A549 (cell line): ENCODE results near the gene RNF34.

Source experiments
- CEBPB ChIP-seq, 2 experiments: fragments of >200 bp in 1 of 2; sonication (Bioruptor Twin) in 1 of 2; formaldehyde crosslinking in 1 of 2; IDR thresholded peaks; 2 replicates each; pipeline ENCODE4 v1.6.1; 2012 to 2016
- EHMT2 ChIP-seq: fragments of 200-600 bp; sonication (generic); IDR thresholded peaks from 2 replicates; pipeline ENCODE4 v1.6.1; 2016; ENCODE audit warnings: antibody characterized with exemption, low read depth, mild to moderate bottlenecking, moderate library complexity
- EP300 ChIP-seq, 2 experiments: fragments of >200 bp; sonication (Bioruptor Twin); formaldehyde crosslinking; IDR thresholded peaks; 2 replicates in 1 of 2; 3 replicates in 1 of 2; pipeline ENCODE4 v1.6.1; 2016 to 2017
- JUN ChIP-seq, 2 experiments: fragments of >200 bp; sonication (Bioruptor Twin); formaldehyde crosslinking; IDR thresholded peaks; 2 replicates in 1 of 2; 3 replicates in 1 of 2; pipeline ENCODE4 v1.6.1; 2016 to 2017
- MAZ ChIP-seq: fragments of 150-350 bp; IDR thresholded peaks from 2 replicates; pipeline ENCODE4 v1.6.1; 2014; ENCODE audit warnings: antibody characterized with exemption, low read depth, low read length, borderline replicate concordance
- NR3C1 ChIP-seq: fragments of >200 bp; sonication (Bioruptor Twin); formaldehyde crosslinking; IDR thresholded peaks from 3 replicates; pipeline ENCODE4 v1.6.1; 2017
- PHF8 ChIP-seq: fragments of 200-600 bp; sonication (generic); IDR thresholded peaks from 2 replicates; pipeline ENCODE4 v1.6.1; 2016; ENCODE audit warnings: low read depth, mild to moderate bottlenecking, antibody characterized with exemption, moderate library complexity, borderline replicate concordance
- POLR2A ChIP-seq: IDR thresholded peaks from 2 replicates; pipeline ENCODE4 v1.6.1; 2012; ENCODE audit warnings: mild to moderate bottlenecking, low read length
- POLR2AphosphoS2 ChIP-seq: conservative IDR thresholded peaks from 2 replicates; pipeline ENCODE4 v1.6.1; 2012; ENCODE audit warnings: low read length, improper control_type of control experiment, inconsistent platforms
- SMC3 ChIP-seq: fragments of >200 bp; sonication (Bioruptor Twin); formaldehyde crosslinking; IDR thresholded peaks from 3 replicates; pipeline ENCODE4 v1.6.1; 2018; ENCODE audit warnings: inconsistent platforms
- TF ChIP-seq, protein P1 (sequence below): fragments of >200 bp; sonication (Bioruptor Twin); formaldehyde crosslinking; IDR thresholded peaks from 3 replicates; pipeline ENCODE4 v1.5.1; 2016
- TF ChIP-seq, protein P2 (sequence below): fragments of 200-600 bp; sonication (generic); IDR thresholded peaks from 2 replicates; pipeline ENCODE4 v1.6.1; 2016; ENCODE audit warnings: antibody characterized with exemption, mild to moderate bottlenecking, moderate library complexity
- TF ChIP-seq, protein P3 (sequence below): fragments of 250-450 bp; sonication (Bioruptor Pico); IDR thresholded peaks from 2 replicates; pipeline ENCODE4 v1.5.0; 2021; ENCODE audit warnings: mild to moderate bottlenecking, moderate library complexity, borderline replicate concordance
- TF ChIP-seq, protein P4 (sequence below): fragments of 450-650 bp; IDR thresholded peaks from 2 replicates; pipeline ENCODE4 v1.6.1; 2014; ENCODE audit warnings: antibody characterized with exemption

DNA sequence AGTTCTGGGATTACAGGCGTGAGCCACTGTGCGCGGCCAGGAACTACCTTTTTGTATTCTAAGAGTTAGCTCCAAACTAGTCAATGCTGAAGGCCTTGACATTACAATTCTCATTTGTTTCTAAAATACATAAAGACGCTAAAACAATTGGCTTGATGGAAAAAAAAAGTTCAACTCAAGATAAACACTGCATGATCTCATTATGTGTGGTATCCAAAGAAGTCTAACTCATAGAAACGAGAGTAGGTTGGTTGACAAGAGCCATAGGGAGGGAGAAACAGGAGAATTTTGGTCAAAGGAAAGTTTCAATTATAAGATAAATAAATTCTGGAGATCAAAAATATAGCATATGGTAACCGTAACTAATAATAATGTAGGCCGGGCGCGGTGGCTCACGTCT, 20.0 kb upstream of the RNF34 start:
- TF ChIP-seq JUN (IDR thresholded peaks at IDR 0.05) (no peak), CEBPB (IDR thresholded peaks at IDR 0.05) (no peak), EP300 (IDR thresholded peaks at IDR 0.05) (no peak), MAZ (no peak), POLR2A (no peak), EHMT2 (no peak), NR3C1 (no peak), PHF8 (no peak), SMC3 (no peak), POLR2AphosphoS2 (no peak)
- TF ChIP-seq, protein P1, sequence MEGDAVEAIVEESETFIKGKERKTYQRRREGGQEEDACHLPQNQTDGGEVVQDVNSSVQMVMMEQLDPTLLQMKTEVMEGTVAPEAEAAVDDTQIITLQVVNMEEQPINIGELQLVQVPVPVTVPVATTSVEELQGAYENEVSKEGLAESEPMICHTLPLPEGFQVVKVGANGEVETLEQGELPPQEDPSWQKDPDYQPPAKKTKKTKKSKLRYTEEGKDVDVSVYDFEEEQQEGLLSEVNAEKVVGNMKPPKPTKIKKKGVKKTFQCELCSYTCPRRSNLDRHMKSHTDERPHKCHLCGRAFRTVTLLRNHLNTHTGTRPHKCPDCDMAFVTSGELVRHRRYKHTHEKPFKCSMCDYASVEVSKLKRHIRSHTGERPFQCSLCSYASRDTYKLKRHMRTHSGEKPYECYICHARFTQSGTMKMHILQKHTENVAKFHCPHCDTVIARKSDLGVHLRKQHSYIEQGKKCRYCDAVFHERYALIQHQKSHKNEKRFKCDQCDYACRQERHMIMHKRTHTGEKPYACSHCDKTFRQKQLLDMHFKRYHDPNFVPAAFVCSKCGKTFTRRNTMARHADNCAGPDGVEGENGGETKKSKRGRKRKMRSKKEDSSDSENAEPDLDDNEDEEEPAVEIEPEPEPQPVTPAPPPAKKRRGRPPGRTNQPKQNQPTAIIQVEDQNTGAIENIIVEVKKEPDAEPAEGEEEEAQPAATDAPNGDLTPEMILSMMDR = no peak
- TF ChIP-seq, protein P2, sequence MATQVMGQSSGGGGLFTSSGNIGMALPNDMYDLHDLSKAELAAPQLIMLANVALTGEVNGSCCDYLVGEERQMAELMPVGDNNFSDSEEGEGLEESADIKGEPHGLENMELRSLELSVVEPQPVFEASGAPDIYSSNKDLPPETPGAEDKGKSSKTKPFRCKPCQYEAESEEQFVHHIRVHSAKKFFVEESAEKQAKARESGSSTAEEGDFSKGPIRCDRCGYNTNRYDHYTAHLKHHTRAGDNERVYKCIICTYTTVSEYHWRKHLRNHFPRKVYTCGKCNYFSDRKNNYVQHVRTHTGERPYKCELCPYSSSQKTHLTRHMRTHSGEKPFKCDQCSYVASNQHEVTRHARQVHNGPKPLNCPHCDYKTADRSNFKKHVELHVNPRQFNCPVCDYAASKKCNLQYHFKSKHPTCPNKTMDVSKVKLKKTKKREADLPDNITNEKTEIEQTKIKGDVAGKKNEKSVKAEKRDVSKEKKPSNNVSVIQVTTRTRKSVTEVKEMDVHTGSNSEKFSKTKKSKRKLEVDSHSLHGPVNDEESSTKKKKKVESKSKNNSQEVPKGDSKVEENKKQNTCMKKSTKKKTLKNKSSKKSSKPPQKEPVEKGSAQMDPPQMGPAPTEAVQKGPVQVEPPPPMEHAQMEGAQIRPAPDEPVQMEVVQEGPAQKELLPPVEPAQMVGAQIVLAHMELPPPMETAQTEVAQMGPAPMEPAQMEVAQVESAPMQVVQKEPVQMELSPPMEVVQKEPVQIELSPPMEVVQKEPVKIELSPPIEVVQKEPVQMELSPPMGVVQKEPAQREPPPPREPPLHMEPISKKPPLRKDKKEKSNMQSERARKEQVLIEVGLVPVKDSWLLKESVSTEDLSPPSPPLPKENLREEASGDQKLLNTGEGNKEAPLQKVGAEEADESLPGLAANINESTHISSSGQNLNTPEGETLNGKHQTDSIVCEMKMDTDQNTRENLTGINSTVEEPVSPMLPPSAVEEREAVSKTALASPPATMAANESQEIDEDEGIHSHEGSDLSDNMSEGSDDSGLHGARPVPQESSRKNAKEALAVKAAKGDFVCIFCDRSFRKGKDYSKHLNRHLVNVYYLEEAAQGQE = no peak
- TF ChIP-seq, protein P3, sequence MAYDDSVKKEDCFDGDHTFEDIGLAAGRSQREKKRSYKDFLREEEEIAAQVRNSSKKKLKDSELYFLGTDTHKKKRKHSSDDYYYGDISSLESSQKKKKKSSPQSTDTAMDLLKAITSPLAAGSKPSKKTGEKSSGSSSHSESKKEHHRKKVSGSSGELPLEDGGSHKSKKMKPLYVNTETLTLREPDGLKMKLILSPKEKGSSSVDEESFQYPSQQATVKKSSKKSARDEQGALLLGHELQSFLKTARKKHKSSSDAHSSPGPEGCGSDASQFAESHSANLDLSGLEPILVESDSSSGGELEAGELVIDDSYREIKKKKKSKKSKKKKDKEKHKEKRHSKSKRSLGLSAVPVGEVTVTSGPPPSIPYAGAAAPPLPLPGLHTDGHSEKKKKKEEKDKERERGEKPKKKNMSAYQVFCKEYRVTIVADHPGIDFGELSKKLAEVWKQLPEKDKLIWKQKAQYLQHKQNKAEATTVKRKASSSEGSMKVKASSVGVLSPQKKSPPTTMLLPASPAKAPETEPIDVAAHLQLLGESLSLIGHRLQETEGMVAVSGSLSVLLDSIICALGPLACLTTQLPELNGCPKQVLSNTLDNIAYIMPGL (CRISPR knock-in tag) = no peak
- TF ChIP-seq, protein P4, sequence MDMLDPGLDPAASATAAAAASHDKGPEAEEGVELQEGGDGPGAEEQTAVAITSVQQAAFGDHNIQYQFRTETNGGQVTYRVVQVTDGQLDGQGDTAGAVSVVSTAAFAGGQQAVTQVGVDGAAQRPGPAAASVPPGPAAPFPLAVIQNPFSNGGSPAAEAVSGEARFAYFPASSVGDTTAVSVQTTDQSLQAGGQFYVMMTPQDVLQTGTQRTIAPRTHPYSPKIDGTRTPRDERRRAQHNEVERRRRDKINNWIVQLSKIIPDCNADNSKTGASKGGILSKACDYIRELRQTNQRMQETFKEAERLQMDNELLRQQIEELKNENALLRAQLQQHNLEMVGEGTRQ = no peak
